HG03066 (cell line): ENCODE measurements around the gene KRTDAP.
"Not testable (repeated sequence)": the region's sequence is repeated elsewhere in the genome, so short reads cannot be mapped to it uniquely, and the experiment has no call there.

Experiments used
- ATAC-seq: cut with Tn5 transposase; IDR thresholded peaks from one replicate; pipeline ENCODE4 v1.9.1; 2021; ENCODE audit warnings: low read depth; ENCODE audit not compliant: unreplicated experiment

KRTDAP gene

DNA sequence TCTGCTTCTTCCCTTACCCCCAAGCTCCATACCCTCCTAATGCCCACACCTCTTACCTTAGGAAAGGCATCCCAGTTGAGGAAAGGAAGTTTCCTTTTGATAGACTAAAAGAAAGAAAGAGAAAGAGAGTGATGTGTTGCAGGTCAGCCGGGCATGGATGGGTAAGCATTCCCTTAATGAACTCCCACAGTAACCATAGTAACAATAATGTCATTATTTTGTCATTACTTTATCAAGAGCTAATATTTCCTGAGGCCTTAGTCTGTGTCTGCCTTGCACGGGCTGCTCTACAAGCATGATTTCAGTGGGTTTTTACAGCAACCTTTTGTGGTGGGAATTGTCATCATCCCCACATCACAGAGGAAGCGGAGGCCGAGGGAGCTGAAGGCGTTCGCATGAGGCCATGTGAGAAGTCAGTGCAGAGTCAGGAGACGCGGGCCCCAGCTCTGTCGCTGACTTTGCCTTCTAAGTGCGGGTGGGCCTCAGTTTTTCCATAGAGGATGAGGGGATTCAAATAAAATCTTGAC lies 2.5 kb downstream of the KRTDAP start:
- ATAC-seq: no peak

DNA sequence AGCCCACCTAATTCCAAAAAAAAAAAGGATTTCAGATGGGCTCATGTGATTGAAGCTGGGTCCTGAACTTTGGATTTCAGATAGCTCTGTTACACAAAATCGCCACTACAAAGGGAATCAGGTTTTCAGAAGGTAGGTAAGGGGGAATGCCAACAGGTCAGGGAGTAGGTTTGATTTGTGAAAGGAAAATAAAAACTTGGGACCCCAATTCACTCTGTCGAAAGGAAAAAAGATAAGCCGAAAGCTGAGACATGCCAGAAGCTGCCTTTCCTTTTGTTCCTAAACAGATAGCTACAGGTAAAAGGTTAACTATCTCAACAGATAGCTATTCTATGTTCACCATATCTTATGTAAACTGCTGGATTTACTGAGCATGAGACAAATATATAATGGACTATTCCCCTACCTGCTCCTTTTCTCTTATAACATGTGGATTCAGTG lies 4.0 kb downstream of the KRTDAP start:
- no peak for ATAC-seq

DNA sequence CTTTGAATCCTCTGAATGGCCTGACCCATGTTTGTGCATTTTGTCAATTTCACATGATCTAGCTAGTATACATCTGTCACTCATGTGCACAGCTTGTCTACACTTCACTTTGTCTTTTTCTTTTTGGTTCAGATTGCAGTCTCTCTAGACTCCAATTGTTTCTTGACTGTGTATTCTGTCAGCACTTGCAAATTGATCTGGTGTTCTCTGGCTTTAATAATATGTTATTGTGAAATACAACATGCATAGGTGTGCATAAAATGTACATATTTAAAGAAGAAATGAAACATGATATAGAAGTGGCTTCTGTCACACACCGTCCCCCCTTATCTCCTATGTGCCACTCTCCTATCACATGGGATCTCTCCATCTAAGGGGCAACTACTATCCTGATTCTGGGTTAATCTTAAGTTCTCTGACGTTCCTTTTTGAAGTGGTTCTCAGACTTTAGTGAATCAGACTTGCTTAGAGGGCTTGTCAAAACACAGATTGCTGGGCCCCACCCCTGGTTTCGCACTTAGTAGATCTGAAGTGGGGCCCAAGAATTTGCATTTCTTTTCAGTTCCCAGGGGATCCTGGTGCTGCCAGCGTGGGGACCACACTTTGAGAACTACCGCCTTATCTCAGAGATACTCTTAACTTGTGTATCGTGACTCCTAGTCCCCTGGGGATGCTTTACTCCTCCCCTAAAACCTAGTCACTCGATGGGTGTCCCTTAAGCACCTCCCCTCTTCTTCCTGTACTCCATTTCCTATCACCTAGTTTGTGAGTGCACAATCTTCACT lies 5.8 kb downstream of the KRTDAP start:
- ATAC-seq: no peak

DNA sequence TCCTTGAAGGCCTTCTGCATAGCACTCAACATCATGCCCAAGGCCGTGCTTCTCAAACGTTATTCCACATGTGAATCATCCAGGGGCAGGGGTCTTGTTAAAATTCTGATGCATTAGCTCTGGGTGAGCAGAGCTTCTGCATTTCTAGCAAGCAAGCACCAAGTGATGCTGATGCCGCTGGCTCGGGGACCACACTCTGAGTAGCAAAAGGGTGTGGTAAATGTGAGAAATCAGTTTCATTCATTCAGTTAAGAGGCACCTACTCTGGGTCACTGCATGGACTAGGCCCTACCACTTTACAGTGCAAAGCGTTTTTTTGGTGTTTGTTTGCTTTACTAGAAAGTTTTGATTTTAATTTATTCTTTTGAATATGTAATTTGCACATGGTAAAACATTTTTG lies 7.2 kb downstream of the KRTDAP start:
- ATAC-seq: no peak

DNA sequence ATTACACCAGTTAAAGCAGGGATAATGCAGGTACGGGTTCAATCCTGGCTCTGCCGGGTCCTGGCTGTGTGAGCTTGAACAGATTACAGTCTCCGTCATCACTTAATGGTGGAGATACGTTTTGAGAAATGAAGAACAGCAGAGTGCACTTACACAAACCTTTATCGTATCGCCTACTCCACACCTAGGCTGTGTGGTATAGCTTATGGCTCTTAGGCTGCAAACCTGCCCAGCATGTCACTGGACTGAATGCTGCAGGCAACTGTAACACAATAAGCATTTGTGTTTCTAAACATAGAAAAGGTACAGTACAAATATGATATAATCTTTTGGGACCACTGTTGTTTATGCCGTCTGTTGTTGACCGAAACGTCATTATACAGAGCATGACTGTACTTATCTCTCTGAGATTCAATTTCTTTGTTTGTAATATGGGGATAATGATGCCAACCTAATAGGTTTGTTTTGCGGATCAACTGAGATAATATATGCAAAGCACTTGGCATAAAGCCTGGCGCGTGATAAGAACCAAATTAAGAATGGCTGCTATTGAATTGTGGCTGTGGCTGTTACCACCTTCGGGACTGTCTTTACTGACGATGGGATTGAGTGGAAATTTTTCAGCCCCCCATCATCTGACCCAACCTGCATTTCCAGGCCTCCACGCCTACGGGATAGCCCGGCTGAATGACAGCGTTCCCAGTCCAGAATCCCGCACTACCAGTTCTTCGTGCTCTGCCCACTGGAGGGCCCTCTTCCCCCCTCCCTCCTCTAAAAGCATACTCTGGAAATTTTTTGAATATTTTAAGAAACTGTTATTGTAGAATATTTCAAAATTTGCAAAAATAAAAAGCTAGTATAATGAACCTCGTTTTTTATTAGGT lies 11.2 kb downstream of the KRTDAP start:
- ATAC-seq: no peak

DNA sequence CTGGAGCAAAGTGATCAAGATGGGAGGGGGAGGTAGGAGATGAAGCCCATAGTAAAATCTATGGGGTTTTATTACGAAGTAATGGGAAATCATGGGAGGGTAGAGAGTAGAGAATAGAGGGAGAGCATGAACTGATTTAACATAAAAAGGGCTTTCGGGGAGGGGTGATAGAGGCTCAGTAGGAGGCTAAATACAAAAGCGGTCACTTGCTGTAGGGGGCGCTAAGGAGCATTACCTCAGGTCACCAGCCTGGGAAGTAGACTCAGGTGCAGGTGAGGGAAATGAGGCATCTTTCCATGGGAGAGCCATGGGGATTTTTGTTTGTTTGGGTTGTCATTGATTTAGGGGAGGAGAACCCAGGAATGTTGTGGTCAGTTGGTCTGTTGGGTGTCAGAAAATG lies 14.1 kb downstream of the KRTDAP start:
- no peak for ATAC-seq

DNA sequence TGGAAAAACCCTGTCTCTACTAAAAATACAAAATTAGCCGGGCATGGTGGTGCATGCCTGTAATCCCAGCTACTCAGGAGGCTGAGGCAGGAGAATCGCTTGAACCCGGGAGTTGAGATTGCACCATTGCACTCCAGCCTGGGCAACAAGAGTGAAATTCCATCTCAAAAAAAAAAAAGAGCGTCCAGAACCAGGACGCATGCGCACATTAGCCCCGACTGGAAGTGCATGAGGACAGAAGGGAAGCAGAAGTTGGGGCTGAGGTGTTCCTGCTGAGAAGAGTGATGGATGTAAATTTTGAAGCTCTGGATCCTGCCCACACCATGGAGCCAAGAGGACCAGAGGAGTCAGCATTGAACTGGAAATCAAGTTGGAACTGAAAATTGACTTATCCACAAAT lies 15.7 kb downstream of the KRTDAP start:
- not testable (repeated sequence) for ATAC-seq

DNA sequence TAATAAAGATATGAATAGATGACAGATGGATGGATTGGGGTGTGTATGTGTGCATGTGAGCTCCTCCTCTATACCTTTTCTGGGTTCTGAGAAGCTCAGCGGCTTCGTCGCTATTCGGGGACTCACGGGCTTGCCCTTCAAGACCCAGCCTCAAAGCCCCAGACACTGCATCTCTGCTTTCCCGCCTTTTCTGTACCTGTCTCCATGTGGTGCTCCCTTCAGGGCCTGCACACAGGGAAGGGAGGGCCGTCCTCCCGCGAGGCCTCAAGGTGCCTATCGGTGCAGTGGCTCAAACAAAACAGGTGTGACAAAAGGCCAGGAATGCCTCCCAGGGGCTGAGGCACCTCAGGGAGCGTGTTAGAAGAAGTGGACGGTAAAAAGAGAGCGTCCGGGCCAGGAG lies 16.2 kb downstream of the KRTDAP start:
- no peak for ATAC-seq

DNA sequence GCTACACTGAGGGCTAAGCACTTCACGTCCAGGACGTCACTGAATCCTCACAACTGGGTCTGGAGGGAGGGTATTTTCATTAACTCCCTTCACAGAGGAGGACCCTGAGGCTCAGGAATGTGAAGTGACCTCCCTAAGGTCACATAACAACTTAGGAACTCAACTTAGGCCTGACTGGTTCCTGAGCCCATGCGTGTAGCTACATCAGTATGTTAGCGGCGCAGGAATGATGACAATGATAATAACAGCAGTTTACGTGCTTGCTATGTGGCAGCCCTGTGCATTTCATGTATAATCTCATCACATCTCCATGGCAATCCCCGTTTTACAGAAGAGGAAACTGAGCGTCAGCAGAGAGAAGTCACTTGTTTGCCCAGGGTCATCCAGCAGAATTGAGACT lies 18.3 kb downstream of the KRTDAP start:
- no peak for ATAC-seq

DNA sequence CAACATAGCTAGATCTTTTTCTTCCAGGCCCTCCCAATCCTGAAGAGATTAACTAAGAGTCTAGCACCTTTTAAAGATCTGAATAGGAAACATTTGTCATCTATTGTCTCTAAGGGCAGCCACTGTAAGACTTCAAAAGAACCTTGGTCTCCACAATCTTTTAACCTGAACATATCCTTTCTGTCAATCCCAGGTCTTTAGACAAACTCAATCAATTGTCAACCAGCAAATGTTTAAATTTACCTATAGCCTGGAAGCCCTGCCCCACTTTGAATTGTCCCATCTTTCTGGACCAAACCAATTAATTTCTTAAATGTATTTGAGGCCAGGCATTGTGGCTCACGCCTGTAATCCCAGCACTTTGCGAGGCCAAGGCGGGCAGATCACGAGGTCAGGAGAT lies 19.2 kb downstream of the KRTDAP start:
- ATAC-seq: not testable (repeated sequence)

DNA sequence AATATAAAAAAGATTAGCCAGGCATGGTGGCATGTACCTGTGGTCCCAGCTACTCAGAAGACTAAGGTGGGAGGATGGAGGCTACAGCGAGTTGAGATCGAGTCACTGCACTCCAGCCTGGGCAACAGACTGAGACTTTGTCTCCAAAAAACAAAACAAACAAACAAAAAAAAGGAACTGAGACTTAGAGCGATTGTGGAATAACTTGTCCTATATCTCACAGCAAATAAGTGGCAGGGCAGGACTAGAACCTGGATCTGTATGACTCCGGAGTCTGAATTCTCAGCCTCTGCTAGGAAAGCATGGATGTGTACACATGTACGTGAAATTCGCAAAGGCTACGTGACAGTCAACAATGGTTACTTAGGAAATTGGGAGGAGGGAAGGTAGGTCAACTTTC lies 20.1 kb downstream of the KRTDAP start:
- no peak for ATAC-seq

DNA sequence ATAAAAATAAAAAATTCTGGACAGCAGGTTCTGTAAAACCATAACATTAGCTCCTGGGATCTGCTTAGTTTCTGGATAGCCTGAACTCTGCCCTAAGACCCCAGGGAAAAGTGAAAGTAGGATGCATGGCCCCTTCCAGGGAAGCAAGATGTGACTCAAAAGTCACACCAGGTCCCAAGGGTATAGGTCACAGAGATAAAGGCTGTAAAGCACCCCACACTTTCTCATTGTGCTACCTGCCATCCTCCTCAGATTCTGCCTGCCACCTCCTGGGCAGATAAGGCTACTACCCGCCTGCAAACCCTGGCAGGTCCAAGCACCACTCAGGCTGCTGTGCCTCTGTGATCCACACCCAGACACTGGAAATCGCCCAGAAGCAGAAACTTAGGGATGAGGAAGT lies 21.6 kb downstream of the KRTDAP start:
- peak; percentile 70 for ATAC-seq

DNA sequence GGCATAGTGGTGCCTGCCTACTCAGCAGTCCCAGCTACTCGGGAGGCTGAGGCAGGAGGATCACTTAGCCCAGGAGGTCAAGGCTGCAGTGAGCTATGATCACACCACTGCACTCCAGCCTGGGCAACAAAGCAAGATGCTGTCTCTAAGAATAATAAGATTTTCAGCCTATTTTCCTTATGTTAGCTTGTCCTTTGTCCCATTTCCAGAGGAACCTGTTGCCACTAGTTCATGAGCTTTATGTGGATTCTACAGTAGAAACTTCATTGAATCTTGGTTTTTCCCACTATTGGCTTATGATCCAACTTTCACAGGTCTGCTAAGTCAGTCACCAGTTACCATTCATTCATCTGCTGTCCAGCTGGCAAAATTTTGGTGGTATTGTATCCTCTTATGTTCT lies 24.0 kb downstream of the KRTDAP start:
- ATAC-seq: no peak

DNA sequence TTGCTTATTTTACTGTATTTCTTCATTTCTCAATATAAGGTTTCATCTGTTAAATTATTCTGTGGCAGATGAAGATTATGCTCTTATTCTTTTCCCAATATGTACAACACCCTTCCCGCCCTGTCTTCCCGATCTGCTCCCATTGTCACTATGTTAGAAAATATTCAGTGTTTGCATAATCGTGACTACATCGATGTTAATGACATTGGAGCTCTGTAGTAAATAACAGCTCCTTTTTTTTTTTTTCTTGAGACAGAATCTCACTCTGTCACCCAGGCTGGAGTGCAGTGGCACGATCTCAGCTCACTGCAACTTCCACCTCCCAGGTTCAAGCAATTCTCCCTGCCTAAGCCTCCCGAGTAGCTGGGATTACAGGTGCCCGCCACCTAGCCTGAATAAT lies 27.3 kb downstream of the KRTDAP start:
- not testable (repeated sequence) for ATAC-seq

DNA sequence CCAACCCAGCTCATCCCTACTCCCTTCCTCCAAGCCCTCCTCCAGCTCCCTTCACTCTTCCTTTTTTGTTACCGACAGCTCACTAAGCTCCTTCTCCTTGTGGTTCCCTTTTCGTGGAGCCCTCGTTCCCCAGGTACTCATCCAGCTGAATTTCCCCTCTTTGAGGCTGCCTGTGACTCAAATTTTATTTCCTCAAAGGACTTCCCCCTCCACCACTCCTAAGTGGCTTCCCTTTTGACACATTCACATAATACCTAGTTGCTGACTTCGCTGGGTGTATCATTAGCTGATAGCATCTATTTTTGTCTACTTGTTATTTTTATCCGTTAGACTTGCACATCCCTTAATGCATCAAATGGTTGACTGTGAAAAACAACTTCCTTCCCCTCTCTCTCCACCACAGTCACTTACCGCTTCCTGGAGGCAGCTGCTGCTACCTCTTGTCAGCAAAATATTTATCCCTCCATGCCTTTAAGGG lies 27.7 kb downstream of the KRTDAP start:
- ATAC-seq: peak; percentile 60

DNA sequence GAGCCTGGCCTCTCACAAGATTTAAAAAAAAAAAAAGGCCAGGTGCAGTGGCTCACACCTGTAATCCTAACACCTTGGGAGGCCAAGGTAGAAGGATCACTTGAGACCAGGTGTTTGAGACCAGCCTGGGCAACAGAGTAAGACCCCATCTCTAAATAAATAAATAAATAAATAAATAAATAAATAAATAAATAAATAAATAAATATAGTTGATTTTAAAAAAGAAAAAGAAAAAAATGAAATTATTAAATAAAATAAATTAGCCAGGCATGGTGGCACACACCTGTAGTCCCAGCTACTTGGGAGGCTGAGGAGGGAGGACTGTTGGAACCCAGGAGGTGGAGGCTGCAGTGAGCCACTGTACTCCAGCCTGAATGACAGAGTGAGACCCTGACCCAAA lies 28.5 kb downstream of the KRTDAP start:
- not testable (repeated sequence) for ATAC-seq

DNA sequence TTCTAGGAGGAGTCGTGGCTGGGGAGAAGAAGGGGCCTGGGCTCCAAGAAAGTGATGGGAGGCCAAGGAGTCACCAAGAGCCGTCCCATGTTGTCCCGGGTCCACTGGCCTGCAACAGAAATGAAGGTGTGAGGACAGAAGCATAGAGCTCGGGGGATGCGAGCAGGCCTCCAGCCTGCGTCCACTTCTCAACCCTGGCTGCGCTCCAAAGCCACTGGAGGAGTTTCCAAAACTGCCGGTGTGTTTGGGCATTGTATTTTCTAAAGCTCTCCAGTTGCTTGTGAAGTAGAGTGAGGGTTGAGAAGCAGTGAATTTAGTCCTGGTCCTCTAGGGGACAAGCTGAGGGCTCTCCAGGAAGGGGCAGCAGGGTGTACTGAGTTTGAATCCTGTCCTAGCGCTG lies 29.2 kb downstream of the KRTDAP start:
- ATAC-seq: no peak

DNA sequence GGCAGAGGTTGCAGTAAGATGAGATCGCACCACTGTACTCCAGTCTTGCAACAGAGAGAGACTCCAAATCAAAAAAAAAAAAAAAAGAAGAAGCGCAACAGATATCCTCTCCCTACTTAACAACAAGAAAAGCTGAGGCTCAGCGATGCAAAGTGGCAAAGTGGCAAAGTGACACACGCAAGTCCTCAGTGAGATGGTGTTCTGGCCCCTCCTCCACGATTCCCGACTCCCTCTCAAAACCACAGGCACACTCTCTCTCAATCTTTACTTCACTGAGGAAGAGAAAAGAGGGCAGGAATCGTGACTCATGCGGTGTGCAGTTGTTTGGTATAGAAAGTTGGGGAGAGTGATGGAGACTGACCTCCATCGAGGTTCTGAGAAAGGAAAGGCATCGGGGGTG lies 29.7 kb downstream of the KRTDAP start:
- ATAC-seq: no peak

DNA sequence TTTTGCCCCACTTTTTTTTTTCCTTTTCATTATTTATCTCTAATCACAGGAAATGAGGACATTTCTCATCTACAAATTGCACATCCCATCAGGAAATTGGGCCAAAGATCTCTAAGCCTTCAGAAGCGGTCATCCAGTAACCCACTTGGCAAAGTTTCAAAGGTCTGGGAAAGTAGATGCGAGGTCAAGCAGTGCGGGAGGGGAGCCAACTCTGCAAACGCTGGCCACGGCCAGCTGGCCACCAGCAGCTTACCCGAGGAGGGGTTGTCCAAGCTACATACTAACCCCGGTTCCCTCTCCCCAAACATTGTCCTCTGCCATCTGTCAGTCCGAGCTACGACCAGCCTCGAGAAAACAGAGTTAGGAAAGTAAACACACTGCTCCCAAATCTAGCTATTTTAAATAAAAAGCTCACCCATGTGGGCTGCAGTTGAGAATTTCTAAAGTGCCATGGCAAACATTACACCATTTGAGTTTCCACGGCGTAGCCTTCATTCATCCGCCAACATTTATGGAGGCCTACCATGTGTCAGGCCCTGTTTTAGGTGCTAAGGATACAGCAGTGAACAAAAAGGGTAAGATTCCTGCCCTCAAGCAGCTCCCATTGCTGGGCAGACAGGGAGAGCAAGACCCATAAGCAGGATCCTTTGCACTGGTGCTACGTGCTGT lies 30.7 kb downstream of the KRTDAP start:
- ATAC-seq: no peak

DNA sequence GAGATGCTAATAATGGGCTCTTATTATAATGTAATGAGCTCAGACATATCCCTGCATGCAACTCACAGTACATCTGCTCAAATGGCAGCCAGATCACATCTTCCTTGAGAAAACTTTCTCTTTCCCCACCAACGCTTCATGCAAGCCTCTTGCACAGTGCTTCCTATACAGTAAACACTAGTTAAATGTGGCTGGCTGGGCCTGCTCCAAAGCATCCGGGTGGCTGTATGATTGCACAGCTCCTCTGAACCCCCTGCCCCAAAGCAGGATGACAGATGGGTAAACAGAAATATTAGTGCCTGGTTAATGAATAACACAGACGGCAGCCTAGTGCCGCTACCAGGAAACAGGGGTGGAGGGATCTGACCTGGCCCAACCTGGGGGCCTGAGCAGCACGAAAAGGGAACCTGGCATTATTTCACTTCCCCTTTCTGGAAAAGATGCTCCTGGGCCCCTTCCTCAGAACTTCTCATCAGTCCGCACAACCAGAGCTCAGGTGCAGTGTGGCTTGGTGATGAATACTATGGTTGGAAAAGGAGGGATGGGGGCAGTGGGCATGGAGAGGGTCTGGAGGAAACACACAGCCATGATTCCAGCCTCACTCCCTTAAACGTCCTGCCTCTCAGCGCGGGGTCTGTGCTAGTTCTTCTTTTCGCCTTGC lies 31.4 kb downstream of the KRTDAP start:
- peak; percentile 41 for ATAC-seq
